Subcutaneous adipose tissue (tissue), 4 donors: ENCODE results near the gene ZNF584. TPM values are rescaled to one million over a fixed set of nuclear protein-coding genes. Genes with fewer than 3 reads are reported as not detected.

Source experiments
- total RNA-seq, 4 donors: library from RNA; depleted of rRNA; stranded (reverse); fragments of >200 nt; gene quantifications; one replicate each; pipeline ENCODE4 v1.1.0, GENCODE V29; 2016
- TF ChIP-seq, protein P1 (sequence below): fragments of 450-650 bp; IDR thresholded peaks from one replicate; pipeline ENCODE4 v1.5.1; 2016; ENCODE audit warnings: low read depth, mild to moderate bottlenecking, control low read depth, antibody characterized with exemption, moderate library complexity

Gene ZNF584
- total RNA-seq, 4 donors from 2014 or later = 4.7 to 9.5 (median 8.4) TPM

DNA sequence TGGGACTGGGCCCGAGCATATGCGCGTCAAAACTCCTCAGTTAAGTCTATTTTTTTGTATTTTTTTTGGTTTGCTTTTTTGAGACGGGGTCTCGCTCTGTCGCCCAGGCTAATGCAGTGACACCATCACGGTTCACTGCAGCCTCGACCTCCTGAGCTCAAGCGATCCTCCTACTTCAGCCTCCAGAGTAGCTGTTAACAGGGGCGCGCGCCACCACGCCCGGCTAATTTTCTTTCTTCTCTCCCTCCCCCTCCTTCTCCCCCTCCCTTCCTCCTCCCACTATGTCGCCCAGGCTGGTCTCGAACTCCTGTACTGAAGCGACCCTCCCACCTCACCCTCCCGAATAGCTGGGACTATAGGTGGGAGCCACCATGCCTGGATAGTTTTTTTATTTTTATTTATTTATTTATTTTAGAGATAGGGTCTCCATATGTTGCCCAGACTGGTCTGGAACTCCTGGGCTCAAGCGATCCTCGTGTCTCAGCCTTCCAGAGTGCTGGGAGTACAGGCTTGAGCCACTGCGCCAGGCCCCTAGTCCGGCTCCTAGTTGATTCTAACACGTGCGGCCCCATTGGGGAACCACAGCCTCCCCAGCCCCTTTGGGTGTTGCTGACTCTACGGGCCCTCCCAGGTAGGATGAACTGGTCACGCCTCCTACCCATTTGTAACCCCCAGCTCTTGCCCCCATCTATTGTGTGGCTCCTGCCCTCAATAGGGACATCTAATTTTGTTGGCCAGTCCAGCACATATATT is 26.8 kb upstream of the ZNF584 start:
- TF ChIP-seq, protein P1, sequence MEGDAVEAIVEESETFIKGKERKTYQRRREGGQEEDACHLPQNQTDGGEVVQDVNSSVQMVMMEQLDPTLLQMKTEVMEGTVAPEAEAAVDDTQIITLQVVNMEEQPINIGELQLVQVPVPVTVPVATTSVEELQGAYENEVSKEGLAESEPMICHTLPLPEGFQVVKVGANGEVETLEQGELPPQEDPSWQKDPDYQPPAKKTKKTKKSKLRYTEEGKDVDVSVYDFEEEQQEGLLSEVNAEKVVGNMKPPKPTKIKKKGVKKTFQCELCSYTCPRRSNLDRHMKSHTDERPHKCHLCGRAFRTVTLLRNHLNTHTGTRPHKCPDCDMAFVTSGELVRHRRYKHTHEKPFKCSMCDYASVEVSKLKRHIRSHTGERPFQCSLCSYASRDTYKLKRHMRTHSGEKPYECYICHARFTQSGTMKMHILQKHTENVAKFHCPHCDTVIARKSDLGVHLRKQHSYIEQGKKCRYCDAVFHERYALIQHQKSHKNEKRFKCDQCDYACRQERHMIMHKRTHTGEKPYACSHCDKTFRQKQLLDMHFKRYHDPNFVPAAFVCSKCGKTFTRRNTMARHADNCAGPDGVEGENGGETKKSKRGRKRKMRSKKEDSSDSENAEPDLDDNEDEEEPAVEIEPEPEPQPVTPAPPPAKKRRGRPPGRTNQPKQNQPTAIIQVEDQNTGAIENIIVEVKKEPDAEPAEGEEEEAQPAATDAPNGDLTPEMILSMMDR = no peak

DNA sequence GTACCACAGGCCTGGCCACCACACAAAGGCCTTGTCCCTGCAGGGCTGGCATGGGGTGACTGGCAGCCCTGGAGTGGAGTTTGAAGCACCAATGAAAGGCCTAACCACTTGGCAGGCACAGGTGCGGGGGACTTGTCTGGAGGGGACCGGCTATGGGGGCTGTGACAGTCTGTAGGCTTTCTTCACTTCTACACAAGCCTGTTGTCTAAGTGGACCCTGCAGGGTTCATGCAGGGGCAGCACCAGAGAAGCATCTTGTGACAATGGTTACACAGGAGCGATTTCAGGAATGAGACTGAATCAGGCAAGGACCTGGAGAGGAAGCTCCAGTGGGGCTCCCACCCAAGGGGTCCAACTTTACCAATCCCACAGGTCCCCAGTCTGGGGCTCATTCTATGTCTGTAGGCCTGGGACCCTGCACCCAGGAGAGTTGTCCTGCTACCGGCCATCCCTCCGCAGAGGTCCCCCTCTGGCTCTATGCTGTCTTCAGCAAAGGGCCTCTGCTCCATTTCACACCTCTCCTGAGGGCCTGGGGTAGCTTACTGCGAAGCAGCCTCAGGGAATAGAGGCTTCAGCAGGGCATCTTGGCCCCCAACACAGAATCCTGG is 25.3 kb upstream of the ZNF584 start:
- TF ChIP-seq, protein P1 = no peak

DNA sequence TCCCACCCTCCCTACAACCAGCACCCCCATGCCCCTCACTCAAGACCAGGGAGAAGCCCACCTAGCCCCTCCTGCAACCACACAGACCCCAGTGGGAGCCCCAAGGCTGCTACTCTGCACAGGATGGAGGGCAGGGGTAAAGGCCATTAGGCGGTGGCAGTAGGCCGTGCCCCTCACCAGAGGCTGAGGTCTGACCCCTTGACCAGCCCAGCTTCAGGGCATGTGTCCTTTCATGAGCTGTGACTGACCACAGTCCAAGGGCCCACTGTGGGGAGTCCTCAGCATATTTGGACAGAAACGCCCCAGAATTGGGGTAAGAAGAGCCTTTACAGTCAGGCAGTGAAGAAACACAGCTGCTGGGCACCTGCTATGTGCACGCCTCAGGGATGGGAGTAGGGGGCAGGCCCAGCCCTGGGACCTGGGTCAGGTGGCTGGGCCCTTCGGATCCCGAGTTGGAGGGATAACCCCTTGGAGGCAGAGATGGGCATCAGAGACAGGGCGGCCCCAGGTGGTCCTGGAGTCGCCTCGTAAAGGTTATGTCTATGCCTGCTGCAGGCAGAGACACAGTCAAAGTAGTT is 23.0 kb upstream of the ZNF584 start:
- TF ChIP-seq, protein P1 = no peak

DNA sequence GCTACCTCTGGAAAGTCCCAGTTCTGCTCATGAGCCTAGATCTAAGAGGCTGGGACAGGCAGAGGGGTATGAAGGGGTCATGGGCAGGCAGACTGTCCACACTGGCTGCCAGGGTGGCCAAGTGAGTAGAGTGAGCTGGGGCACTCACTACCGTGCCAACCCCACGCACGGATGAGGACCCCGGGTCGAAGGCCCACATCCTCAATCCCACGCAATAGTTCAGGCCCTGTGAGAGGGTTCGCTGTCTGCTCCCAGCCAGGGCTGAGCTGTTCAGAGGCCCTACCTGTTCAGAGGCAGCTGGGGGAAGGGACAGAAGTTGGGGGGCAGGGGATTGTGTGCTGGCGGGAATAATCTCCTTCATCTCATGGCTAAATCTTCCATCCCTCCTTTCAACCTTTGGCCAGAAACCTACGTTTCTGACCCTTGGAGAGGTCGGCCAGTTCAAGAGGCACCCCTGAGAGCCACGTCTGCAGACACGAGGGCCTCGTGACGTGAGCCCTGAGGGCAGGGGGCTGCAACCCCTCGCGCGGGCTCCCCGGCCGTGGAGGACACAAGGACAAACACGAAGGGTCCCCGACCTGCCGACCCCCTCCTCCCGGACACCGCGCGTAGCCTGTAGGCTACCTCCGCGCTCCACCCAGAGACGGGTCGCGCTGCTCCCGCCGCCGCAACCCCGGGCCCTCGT is 22.4 kb upstream of the ZNF584 start:
- TF ChIP-seq, protein P1 = no peak

DNA sequence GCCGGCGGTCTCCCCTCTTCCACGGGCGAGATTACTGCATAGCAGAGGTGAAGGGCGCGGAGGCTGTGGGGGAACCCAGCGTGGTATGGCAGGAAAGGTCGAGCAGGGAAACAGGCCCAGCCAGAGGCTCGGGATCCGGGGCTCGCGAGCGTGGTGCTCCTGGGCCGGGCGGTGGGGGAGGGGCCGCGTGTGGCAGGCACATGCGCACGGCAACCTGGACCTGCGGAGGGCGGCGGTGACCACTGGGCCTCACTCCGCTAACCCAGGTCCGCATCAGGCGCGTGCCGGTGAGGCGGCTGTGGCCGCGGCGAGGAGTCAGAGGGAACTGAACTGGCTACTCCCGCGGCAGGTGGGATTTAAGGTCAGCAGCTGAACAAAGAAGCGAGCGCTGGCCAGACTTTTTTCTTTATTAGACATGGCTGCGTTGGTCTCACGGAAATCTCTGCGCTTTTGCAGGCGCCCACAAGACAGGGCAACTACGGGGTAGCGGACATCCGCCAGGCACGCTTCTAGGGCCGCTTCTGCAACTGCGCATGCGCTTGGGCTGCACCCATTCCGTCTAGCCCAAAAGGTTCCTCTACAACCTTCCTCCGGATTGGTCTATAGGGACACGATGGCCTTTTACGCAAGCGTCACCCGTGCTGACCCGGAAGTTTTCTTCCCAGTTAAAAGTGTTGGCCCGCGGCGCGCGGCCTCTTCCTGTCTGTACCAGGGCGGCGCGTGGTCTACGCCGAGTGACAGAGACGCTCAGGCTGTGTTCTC is 21.7 kb upstream of the ZNF584 start, which contains the start of gene RPS5:
TSS of gene RPS5 (plus strand) at position 694 of the 762 bp plus-strand sequence. CDS start 869 bp downstream, outside the sequence.
- TF ChIP-seq, protein P1 = no peak

DNA sequence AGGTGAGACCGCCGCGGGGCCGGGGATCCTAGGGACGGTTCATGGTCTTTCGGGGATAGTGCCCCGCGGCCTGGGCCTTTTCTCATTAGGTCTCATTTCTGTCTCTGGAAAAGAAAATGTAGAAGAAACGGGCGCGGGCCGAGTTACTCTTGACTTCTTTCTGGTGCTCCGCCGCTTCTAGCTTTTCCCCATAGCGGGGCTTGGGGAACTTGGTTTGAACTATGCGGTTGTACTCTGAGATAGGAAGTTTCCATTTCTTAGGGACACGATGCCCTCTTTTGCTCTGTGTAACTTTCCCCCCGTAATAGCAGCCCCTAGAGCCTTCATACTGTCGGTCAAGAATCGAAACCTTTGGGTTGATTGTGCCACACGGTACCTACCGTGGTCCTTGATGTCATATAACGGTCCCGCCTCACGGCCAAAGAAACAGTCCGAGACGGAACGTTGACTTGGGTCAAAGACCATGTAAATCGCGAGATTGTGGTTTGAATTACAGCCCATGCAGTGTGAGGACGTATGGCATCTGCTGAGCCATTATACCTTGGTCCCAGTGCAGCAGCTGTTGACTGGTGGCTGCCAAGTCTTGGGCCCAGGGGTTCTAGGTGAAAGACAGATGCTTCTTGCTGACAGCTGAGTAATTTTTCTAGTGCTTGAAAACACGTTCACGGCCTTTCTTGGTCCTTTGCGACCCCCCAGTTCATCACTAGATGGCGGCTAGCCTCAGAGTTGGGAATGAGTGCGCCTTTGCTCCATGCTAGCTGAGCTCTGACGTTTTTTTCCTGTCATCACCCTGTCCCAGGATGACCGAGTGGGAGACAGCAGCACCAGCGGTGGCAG is 20.9 kb upstream of the ZNF584 start:
- TF ChIP-seq, protein P1 = no peak
